Gastroesophageal sphincter (tissue), 4 donors: Measurements from ENCODE around the gene CENPM. TPM values are rescaled to one million over a fixed set of nuclear protein-coding genes. Genes with fewer than 3 reads are reported as not detected.
A peak's percentile ranks its signal among the peaks of the same experiment; 100 is the strongest.

Experiments
- ATAC-seq: fragments of 150-250 bp; one replicate; pipeline ENCODE4 v1.9.1; 2016; ENCODE audit warnings: mild to moderate bottlenecking, moderate library complexity
- H3K27ac ChIP-seq, 4 donors: fragments of 200-600 bp; sonication (generic) in 3 of 4; 1 replicate in 3 of 4; 2 replicates in 1 of 4; pipeline ENCODE4 v1.5.1; 2016 to 2019
- H3K27me3 ChIP-seq: fragments of 200-600 bp; sonication (generic); one replicate; pipeline ENCODE4 v1.5.1; 2019
- H3K36me3 ChIP-seq, 2 donors: fragments of 200-600 bp; sonication (generic); one replicate each; pipeline ENCODE4 v1.5.1; 2019; ENCODE audit warnings: control low read depth in 1 of 2
- H3K4me1 ChIP-seq, 3 donors: fragments of 200-600 bp; sonication (generic); 1 replicate in 2 of 3; 2 replicates in 1 of 3; pipeline ENCODE4 v1.5.1; 2016 to 2019; ENCODE audit warnings: control low read depth in 2 of 3
- H3K4me3 ChIP-seq, 2 donors: fragments of 200-600 bp; sonication (generic); one replicate each; pipeline ENCODE4 v1.5.1; 2019; ENCODE audit warnings: mild to moderate bottlenecking in 1 of 2, moderate library complexity in 1 of 2
- H3K9me3 ChIP-seq, 3 donors: fragments of 200-600 bp; sonication (generic); one replicate each; pipeline ENCODE4 v1.5.1; 2017 to 2019; ENCODE audit warnings: control low read depth in 2 of 3
- CTCF ChIP-seq, 4 experiments: fragments of 200-600 bp in 2 of 4; fragments of 450-650 bp in 2 of 4; sonication (generic) in 1 of 4; IDR thresholded peaks; one replicate each; pipeline ENCODE4 v1.5.1; 2017 to 2019; ENCODE audit warnings: antibody characterized with exemption in 4 of 4, mild to moderate bottlenecking in 2 of 4, moderate library complexity in 2 of 4
- EP300 ChIP-seq: sonication (generic); formaldehyde crosslinking; IDR thresholded peaks from one replicate; pipeline ENCODE4 v1.6.1; 2017; ENCODE audit warnings: antibody characterized with exemption, mild to moderate bottlenecking
- POLR2A ChIP-seq, 2 donors: fragments of 450-650 bp; IDR thresholded peaks; one replicate each; pipeline ENCODE4 v1.6.1; 2017; ENCODE audit warnings: antibody characterized with exemption in 2 of 2, mild to moderate bottlenecking in 2 of 2, moderate library complexity in 1 of 2
- POLR2AphosphoS5 ChIP-seq: sonication (generic); formaldehyde crosslinking; IDR thresholded peaks from one replicate; pipeline ENCODE4 v1.6.1; 2017; ENCODE audit warnings: antibody characterized with exemption
- WGBS, 2 donors: methylation state at CpG; one replicate each; pipeline ENCODE4 v1.1.5; 2018; ENCODE audit warnings: low coverage in 1 of 2; 5-methylcytosine and 5-hydroxymethylcytosine counted together
- total RNA-seq, 4 donors: library from RNA; depleted of rRNA; stranded (reverse); fragments of >200 nt; gene quantifications; one replicate each; pipeline ENCODE4 v1.1.0, GENCODE V29; 2016

The CENPM gene
- total RNA-seq, 4 donors from 2014 or later = 1.9 to 3.4 TPM; not detected in 2

- peaks cover 57% of the 10 kb centered on the region for H3K27me3 ChIP-seq
- H3K9me3 ChIP-seq = no peaks in the 10 kb centered on the region
- WGBS, 2 donors = 85% methylated on average over 8 of the region's 21 CpGs; no CpG with 5 or more reads in 1 of the 2 donors
- TF ChIP-seq POLR2A (IDR thresholded peaks at IDR 0.05) = no peak
- TF ChIP-seq EP300 = no peak
- no peak for TF ChIP-seq POLR2AphosphoS5
- no peak for TF ChIP-seq CTCF (IDR thresholded peaks at IDR 0.05)
- no peak for ATAC-seq
- H3K36me3 ChIP-seq = no peaks in the 10 kb centered on the region
- peak overlapping the region in 1 of 2 donors; percentile 55 for H3K4me3 ChIP-seq
- H3K4me1 ChIP-seq = peaks cover 0 to 26% (median 13%) of the 10 kb centered on the region in 3 donors
- no peak overlapping the region for H3K27ac ChIP-seq
Observed at GRCh38 chr22:41920271-41920976, 26.5 kb downstream of the CENPM start.

GRCh38 chr22:41919357-41920224 is 27.4 kb downstream of the CENPM start:
- Histone ChIP-seq H3K4me1 (peaks cover 0 to 35% (median 21%) of the 10 kb centered on the region in 3 donors), H3K9me3 (no peaks in the 10 kb centered on the region), H3K27ac (no peak overlapping the region), H3K4me3 (peak overlapping the region; percentile 27 to 55), H3K27me3 (peaks cover 60% of the 10 kb centered on the region), H3K36me3 (no peaks in the 10 kb centered on the region)
- WGBS, 2 donors = no CpG with 5 or more reads among the region's 62 CpGs
- ATAC-seq = peak; percentile 7
- TF ChIP-seq EP300 (no peak), POLR2A (IDR thresholded peaks at IDR 0.05) (no peak), CTCF (IDR thresholded peaks at IDR 0.05) (no peak), POLR2AphosphoS5 (no peak)

- WGBS, 2 donors = 59 to 72% methylated on average over 4 to 11 of the region's 23 CpGs
- Histone ChIP-seq H3K36me3 (no peaks in the 10 kb centered on the region), H3K27me3 (peaks cover 74% of the 10 kb centered on the region), H3K4me3 (no peak overlapping the region), H3K27ac (no peak overlapping the region), H3K9me3 (no peaks in the 10 kb centered on the region), H3K4me1 (peaks cover 0 to 45% (median 21%) of the 10 kb centered on the region in 3 donors)
- ATAC-seq = no peak
- no peak for TF ChIP-seq EP300
- no peak for TF ChIP-seq POLR2A (IDR thresholded peaks at IDR 0.05)
- no peak for TF ChIP-seq CTCF (IDR thresholded peaks at IDR 0.05)
- no peak for TF ChIP-seq POLR2AphosphoS5
Observed at GRCh38 chr22:41917903-41918791, 28.8 kb downstream of the CENPM start.

- Histone ChIP-seq H3K27ac (no peak overlapping the region), H3K9me3 (no peaks in the 10 kb centered on the region), H3K27me3 (peaks cover 81% of the 10 kb centered on the region), H3K36me3 (no peaks in the 10 kb centered on the region), H3K4me1 (peaks cover 0 to 45% (median 21%) of the 10 kb centered on the region in 3 donors), H3K4me3 (no peak overlapping the region)
- no peak for TF ChIP-seq POLR2A (IDR thresholded peaks at IDR 0.05)
- no peak for TF ChIP-seq EP300
- no peak for ATAC-seq
- 20% methylated on average over 1 of the region's 11 CpGs; no CpG with 5 or more reads in 1 of the 2 donors for WGBS, 2 donors
Observed at GRCh38 chr22:41917375-41917902, 29.5 kb downstream of the CENPM start.
